GM18868 (cell line): ENCODE data around the gene REEP6.
"Not testable (repeated sequence)": the region's sequence is repeated elsewhere in the genome, so short reads cannot be mapped to it uniquely, and the experiment has no call there.

Experiments used
- ATAC-seq: cut with Tn5 transposase; IDR thresholded peaks from one replicate; pipeline ENCODE4 v1.9.1; 2021; ENCODE audit warnings: mild to moderate bottlenecking, moderate library complexity; ENCODE audit not compliant: unreplicated experiment

REEP6 gene

GRCh38 chr19:1505991-1506881 is 15.3 kb downstream of the REEP6 start:
- no peak for ATAC-seq

DNA sequence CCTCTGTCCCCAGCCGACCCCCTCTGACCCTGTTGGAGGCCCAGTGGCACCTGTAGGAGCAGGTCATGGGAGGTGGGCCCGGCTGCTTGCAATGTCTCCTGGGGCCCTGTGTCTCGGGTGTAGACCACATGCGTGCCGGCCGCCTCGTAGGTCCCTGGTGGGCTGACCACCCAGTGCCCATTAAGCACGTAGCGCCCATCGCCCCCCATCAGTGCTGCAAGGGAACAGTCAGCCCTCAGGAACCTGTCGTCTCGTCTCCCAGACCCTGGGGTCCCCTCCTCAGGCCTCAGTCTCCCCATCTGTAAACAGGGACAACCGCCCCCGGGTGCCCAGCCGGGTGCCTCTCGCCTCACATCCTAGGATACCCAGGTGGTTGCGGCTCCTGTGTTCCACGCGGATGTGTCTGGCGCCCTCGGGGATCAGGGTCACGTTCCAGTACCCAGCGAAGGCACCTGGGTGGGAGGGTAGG is 16.2 kb downstream of the REEP6 start:
- no peak for ATAC-seq

DNA sequence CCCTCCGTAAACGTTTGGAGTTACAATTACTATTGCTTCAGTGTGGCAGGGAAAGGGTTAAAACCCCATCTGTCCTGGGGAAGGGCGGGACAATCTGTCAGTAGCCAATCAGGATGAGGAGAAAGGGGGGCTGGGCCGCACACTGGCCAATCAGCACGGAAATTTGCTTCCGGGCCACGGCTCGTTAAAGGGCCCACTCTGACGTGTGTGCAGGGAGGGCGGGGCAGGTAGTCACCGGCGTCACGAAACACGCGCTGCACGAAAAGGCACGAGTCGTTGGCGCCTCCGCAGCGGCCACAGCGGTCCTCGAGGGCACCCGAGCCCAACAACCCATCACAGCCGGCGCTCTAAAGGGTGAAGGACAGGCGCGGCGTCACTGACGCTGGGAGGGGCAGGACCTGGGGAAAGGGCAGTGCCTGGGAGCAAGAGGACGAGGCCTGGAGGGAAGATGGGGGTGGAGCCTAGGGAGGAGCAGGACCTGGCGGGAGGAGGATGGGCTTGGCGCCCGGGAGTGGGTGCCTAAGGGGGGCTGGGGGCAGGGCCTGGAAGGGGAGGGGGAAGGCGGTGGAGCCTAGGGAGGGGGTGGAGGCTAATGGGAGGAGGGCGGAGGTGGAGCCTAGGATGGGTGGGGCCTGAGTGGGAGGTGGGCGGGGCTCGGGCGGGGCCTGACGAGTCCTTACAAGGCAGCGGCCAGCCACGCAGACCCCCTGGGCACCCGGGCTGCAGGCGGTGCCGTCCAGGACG is 17.0 kb downstream of the REEP6 start:
- no peak for ATAC-seq

GRCh38 chr19:1508507-1508856 is 17.5 kb downstream of the REEP6 start:
- ATAC-seq, result no peak

DNA sequence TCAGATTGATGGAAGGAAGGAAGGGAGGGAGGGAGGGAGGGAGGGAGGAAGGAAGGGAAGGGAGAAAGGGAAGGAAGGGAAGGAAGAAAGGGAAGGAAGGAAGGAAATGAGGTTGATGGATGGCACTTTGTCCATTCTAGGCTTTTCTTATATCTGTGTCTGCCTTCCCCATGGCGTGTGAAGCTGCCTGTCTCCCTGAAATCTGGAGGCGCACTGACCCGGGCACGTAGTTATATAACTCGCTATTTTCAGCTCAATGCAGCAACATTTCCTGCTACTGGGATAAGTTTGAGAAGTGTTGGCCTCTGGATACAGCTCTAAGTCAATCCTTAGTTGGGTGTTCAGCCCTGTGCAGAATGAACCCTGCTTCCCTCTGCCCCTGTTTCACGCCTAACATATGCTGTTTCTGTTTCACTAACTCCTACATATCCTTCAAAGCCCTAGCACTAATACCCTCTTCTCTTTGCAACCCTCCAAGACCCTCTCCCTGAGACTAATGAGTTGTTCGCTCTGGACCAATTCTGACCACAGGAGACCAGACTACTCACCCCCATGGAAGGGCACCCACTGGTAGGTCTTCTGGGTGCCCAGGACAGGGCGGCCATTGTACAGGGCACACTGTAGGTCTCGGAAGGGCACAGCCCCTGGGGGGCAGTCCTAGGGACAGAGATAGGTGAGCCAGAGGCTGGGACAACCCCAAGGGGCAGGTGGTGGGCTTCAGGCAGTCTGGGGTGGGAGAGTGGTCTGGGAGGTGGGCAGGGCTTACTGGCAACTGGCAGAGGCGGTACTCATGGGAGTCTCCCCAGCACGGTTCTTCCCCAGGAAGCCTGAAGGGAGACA is 18.8 kb downstream of the REEP6 start:
- ATAC-seq, result no peak

DNA sequence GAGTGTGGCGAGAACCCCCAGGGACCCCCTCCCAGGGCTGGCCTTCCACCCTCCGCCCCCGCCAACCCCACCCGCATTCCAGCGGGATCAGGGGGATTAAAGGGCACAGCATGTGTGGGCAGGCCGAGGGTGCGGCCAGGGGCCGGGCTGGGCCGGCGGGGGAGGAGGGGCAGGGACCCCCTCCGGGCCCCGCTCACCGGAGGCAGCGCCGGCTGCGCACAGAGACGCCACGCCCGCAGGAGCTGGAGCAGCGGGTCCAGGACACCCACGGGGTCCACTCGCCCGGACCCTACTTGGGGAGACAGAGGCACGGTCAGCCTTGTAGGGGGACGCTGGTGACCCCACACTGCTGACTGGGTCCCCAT is 19.4 kb downstream of the REEP6 start:
- no peak for ATAC-seq

GRCh38 chr19:1510807-1511206 is 19.8 kb downstream of the REEP6 start:
- ATAC-seq, result no peak

- no peak for ATAC-seq
Observed at GRCh38 chr19:1511318-1512317, 20.6 kb downstream of the REEP6 start.

GRCh38 chr19:1512671-1513498 is 21.9 kb downstream of the REEP6 start, which contains the start of gene ADAMTSL5:
Gene ADAMTSL5 (minus strand): TSS chr19:1513019. CDS start chr19:1510943, 2,076 bp downstream.
- no peak for ATAC-seq

GRCh38 chr19:1513499-1514294 is 22.7 kb downstream of the REEP6 start:
- no peak for ATAC-seq

DNA sequence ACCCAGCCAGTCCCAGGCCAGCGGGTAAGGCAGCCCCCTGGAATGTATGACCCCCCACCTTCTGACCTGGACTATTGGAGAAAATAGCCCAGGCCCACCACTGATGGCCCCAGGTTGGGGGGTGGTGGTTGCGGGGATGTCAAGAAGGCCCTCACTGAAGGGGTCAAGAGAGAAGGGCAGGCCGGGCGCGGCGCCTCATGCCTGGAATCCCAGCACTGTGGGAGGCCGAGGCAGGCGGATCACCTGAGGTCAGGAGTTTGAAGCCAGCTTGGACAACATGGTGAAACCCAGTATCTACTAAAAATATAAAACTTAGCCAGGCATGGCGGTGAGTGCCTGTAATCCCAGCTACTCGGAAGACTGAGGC is 23.3 kb downstream of the REEP6 start:
- no peak for ATAC-seq

GRCh38 chr19:1514986-1515721 is 24.2 kb downstream of the REEP6 start:
- ATAC-seq, result no peak

DNA sequence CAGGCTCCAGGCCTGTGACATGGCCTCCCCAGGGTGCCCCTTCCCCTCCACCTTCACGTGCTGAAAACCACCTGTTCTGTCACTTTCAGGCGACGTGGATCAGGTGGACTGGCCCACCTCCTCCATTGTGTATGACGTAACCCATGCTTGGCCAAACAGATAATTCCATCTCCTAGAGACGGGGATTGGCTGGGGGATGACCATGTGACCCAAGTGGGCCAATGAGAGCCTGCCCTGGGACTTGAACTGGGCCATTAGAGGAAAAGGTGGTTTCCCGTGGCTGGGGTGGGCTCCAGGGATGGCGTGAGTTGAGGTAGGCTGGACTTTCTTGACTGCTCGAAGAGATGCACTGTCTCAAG is 25.4 kb downstream of the REEP6 start:
- ATAC-seq, result no peak

- no peak for ATAC-seq
Observed at GRCh38 chr19:1518471-1518870, 27.5 kb downstream of the REEP6 start.

GRCh38 chr19:1519802-1520201 is 28.8 kb downstream of the REEP6 start:
- not testable (repeated sequence) for ATAC-seq

GRCh38 chr19:1520203-1520780 is 29.3 kb downstream of the REEP6 start:
- no peak for ATAC-seq

DNA sequence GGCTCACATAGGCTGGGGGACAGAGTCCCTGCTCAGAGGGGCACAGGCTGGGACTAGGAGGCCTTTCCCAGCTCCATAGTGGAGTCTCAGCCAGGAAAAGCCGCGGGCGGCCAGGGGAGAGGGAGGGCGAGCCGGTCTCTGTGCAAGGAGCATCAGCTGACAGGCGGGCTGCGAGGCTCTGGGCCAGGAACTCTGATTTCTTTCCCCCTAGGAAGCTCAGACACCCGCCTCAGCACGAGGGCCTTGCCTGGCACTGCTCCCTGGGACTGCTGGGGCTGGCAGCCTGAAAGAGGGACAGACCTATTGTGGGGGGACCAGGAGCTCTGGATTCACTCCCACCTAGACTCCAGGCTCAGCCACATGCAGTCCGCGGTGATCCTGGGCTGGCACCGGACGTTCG is 30.7 kb downstream of the REEP6 start:
- ATAC-seq, result no peak
